MM.1S (cell line): ENCODE measurements around the gene DDAH2.

Experiments used
- CTCF ChIP-seq: fragments of 300-600 bp; sonication (generic); IDR thresholded peaks from 2 replicates; pipeline ENCODE4 v1.5.1; 2016; ENCODE audit warnings: antibody characterized with exemption, low read length, mixed read lengths
- EZH2 ChIP-seq: fragments of 300-600 bp; sonication (generic); optimal IDR thresholded peaks from 2 replicates; pipeline ENCODE3; 2017; ENCODE audit warnings: low read depth, mild to moderate bottlenecking, antibody characterized with exemption, low read length, mixed read lengths
- EZH2phosphoT487 ChIP-seq: fragments of 300-600 bp; sonication (generic); IDR thresholded peaks from 2 replicates; pipeline ENCODE4 v1.6.1; 2018; ENCODE audit warnings: antibody characterized with exemption, low read length

DNA sequence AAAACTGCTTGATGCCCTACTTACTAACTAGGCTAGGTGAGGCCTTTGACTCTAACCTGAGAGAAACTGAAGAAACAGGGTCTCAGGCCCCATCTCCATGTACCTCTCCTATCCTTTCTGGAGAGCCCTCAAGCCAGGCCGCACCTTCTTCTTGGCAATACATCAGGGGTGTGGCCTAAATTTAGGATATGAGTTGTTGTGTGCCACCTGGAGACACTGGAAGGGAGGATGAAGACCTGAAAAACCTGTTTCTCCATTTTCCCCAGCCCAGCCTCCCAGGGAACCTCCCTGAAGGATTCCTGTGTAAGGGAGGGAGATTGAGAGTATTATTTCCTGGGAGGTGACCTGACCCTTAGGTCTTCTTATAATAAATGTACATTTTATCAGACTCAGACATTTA is 10.8 kb downstream of the DDAH2 start:
- TF ChIP-seq CTCF (no peak), EZH2 (no peak), EZH2phosphoT487 (no peak)
